HG02623 (cell line): Measurements from ENCODE around the gene KCNG4.
"Not testable (repeated sequence)": the region's sequence is repeated elsewhere in the genome, so short reads cannot be mapped to it uniquely, and the experiment has no call there.

Source experiments
- ATAC-seq: cut with Tn5 transposase; IDR thresholded peaks from one replicate; pipeline ENCODE4 v1.9.1; 2021; ENCODE audit warnings: moderate library complexity; ENCODE audit not compliant: unreplicated experiment

KCNG4 gene

DNA sequence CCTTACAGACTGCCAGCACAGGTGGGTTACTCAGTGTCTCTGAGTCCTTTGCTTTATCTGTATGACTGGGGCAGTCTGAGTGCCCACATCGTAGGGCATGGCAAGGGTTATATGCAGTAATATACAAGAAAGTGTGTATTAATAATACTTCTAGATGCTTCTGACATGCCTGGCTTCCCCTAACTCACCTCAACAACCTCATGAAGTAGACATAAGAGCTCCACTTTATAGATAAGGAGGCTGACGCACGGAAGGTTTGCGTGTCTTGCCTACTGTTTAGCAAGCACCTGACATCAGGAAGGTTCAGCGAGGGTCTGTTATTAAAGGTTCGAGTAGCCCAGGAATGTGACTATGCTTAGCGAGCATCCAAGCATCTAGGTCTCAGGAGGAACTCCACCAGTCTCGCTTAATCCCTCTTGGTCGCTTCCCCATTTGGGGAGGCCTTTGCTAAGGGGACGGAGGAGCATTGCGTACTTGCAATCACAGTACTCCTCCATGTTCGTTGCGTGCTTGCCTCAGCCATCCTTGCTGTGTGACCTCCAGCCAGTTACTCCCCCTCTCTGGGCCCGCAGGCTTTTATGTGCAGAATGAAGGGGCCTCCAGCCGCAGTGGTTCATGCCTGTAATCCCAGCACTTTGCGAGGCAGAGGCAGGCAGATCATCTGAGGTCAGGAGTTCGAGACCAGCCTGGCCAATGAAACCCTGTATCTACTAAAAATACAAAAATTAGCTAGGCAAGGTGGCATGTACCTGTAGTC, 1.6 kb downstream of the KCNG4 start:
- no peak for ATAC-seq

GRCh38 chr16:84236671-84237070, 3.1 kb downstream of the KCNG4 start:
- no peak for ATAC-seq

DNA sequence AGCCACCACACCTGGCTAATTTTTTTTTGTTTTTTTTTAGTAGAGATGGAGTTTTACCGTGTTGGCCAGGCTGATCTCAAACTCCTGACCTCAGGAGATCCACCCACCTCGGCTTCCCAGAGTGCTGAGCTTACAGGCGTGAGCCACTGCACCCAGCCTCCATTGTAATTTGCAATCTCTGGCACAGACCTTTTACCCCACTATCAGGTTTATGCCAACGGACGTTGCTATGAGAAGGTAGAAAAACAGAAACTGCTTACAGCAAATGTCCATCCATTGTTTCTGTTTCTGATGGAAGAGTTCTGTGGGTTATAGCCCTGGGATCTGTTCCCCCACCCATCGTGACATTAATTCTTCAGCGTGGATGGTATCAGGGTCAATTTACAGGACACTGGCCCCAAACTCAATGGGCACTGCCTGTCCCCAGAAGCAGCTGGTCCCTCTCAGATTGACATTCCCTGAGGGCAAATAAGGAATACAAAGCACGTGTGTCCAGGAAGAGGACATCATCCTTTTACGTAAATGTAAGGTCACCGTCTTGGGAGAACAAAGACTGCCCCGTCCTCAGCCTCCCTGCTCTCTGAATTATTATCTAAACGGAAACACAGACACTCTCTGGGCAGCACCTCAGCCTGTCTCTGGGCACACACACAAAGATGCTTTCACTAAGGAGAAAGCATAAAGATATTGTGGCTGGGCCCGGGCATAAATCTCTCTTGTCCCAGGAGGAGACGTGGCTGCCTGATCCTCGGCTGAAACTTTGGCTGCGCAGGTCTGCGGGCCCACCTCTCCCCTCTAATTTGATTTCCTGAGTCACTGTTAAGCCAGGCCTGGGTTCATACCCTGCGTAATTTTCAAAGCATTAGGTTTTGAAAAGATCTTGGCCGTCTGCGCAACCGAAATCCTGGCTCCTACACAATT, 5.2 kb downstream of the KCNG4 start:
- ATAC-seq = no peak

DNA sequence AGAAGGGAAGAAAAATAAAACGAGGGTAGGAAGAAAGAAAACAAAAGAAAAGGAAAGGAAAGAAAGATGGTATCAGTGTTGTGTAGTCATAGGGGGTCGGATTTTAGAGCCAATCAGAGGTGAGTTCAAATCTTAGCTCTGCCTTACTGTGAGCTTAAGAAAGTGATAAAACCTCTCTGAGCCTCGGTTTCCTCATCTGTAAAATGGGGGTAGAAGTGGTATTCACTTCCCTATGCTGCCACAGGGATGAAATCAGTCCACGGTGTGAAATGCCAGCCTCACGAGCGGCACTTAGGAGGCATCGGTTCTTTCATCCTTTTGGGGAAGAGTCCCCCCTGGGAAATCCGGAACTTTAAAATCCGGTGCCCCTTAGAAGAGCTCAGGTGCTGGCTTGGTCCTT, 6.1 kb downstream of the KCNG4 start:
- ATAC-seq = no peak

DNA sequence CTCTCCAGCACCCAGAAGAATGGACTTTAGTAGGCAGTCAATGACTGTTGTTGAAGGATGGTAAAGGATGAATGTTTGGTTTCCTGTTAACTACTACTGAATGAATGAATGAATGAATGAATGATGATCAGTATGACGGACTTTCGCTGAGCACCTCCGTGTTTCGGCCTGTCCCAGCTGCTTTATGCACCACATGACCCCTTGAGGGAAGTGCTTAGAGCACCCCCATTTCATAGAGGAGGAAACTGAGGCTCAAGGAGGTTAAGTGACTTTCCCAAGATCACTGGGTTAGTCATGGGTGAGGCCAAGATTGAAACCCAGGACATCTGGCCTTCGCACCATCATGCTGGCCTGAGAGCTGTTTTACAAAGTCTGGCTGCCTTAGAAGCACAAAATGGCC, 6.8 kb downstream of the KCNG4 start:
- ATAC-seq = no peak

DNA sequence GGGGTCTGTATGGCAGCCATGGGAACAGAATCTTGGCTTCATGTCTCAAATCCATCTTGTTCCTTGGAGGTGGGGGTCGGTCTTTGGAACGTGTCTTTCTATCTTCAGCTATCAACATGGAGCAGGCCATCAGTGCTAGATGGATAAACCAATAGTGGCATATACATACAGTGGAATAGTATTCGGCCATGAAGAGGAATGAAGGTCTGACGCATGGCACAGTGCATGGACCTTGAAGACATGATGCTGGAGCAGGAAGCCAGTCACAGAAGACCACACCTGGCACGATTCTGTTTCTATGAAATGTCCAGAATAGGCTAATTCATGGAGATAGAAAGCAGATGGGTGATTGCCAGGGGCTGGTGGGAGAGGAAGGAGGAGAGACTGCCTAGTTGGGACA, 7.8 kb downstream of the KCNG4 start:
- ATAC-seq = no peak

GRCh38 chr16:84229471-84229870, 10.3 kb downstream of the KCNG4 start:
- ATAC-seq = no peak

- no peak for ATAC-seq
These were observed 11.5 kb downstream of the KCNG4 start for GRCh38 chr16:84228256-84228838.

- ATAC-seq = no peak
These were observed 12.3 kb downstream of the KCNG4 start for GRCh38 chr16:84227548-84227947.

DNA sequence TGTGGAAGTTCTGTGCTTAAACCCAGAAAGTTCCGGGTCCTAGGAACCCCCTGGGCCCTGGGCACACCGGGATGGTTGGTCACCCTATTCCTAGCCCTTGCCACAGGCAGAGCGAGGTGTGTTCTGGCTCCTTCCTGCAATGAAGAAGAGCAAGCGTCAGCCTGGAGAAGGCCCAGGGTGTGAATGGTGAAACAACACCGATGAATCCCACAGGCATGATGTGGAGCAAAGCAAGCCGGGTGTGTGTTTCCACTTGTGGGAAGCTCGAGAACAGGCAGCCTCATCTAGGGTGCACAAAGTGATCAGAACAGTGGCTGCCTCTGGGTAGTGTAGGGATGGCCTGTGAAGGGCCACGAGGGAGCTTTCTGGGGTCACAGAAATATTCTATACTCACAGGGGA, 13.8 kb downstream of the KCNG4 start:
- ATAC-seq = no peak

- no peak for ATAC-seq
These were observed 14.2 kb downstream of the KCNG4 start for GRCh38 chr16:84225571-84225970.

DNA sequence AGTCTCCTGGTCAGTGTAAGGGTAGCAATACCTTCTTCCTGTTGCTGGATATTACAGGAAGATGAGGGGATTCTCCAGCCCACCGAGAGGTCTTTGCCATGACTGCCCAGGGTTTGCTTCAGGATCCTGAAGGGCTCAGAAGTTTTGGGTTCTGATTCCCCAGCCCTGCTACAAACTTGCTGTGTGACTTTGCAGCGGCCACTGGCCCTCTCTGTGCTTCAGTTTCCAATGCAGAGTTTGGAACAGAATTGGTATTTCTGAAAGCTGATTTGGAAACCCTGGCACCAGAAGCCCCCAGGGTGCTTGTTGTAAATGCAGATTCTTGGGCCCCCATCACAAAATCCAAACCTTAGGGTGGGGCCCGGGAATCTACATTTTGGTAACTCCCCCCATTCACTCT, 14.7 kb downstream of the KCNG4 start:
- no peak for ATAC-seq

DNA sequence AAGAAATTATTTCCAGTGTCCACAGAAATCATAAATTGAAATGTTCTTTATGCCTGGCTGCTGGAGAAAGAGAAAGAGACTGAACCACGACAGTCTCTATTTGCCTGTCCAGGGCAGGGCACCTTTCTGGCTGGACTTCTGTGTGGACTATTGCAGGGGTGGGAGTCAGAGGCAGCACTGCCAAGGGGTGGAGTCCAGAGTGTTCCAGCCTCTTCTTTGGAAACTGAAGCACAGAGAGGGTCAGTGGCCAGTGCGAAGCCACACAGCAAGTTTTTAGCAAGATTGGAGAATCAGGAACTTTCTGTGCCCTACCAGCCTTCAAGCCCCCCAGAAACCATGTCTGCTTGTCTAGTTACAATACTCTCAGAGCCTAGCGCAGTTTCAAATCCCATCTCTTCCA, 15.3 kb downstream of the KCNG4 start:
- ATAC-seq = no peak

GRCh38 chr16:84223456-84223855, 16.4 kb downstream of the KCNG4 start:
- ATAC-seq = no peak

DNA sequence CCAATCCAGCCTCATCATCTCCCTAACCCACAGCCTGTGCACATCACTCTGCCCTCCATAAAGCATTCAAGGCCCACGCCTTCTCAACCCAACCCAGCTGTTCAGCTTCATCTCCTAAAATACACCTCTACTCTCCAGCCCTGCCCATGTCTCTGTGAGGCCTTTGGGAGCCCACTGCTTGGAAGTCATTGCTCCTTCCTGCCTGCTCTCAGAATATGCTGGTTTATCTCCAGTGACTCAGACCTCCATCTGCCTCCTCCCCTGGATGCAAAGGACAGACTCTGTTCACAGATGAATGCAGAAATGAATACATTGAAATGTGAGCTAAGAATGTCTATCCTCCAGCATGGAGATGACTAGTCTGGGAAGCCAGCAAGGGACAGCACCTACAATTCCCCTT, 19.0 kb downstream of the KCNG4 start:
- no peak for ATAC-seq

DNA sequence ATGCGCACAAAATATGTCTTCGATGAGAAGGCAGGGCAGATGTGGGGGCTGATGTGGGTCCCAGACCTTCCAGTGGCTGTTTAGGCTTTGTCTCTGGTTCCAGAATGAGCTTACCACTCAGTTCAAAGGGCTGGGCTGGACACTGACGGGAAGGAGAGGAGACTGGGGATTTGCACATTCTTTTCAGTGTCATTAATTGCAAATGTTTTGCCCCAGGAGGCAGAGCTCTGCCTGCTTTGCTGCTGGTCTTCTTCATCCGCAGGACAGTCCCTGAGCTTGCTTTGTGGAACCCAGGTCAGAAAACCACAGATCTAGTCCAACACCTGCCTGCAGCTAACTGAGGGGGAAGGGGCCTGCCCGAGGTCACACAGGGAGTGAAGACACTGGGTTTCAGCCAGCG, 20.9 kb downstream of the KCNG4 start:
- no peak for ATAC-seq

GRCh38 chr16:84218176-84218823, 21.5 kb downstream of the KCNG4 start:
- no peak for ATAC-seq

GRCh38 chr16:84216144-84216543, 23.7 kb downstream of the KCNG4 start:
- ATAC-seq = not testable (repeated sequence)

DNA sequence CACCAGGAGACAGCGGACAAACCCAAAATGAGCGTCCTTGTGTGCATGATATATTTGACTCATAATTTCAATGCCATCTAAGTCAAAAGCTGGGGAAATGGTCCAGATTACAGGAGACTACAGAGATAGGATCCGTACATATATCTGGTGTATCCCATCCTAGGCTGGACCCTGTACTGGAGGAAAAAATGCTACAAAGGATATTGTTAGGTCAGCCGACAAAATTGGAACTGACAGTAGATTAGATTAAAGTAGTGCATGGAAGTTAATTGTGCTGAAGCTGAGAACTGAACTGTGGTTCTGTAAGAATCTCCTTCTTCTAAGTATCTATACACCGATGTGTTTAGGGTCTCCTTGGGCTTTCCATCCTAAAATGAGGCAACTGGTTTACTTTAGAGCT, 24.3 kb downstream of the KCNG4 start:
- no peak for ATAC-seq

GRCh38 chr16:84214451-84215066, 25.3 kb downstream of the KCNG4 start:
- ATAC-seq = no peak

DNA sequence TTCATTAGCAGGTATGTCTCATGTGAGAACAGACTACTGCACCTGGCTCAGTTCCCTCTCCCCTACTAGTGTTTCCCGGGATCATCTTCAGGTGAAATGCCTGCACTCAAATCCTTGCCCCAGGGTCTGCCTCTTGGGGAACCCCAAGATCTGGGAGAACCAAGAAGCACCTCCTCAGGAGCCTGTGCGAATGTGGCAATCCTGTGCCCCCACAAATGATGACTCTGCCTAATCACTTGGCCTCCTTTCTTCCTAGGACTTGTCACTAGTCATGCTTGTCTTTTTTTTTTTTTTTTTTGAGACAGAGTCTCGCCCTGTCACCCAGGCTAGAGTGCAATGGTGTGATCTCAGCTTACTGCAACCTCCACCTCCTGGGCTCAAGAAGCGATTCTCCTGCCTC, 27.2 kb downstream of the KCNG4 start:
- no peak for ATAC-seq
